Stimulated activated CD8-positive, alpha-beta memory T cell treated with anti-CD3 and anti-CD28 coated beads, Interleukin-4, amount 100 ng/mL, for 4 hours (primary cell): Measurements from ENCODE around the gene CHCT1.
A peak's percentile ranks its signal among the peaks of the same experiment; 100 is the strongest.
"Not testable (repeated sequence)": the region's sequence is repeated elsewhere in the genome, so short reads cannot be mapped to it uniquely, and the experiment has no call there.

Source experiments
- DNase-seq, 2 donors: peaks; one replicate each; pipeline ENCODE4 v3.0.0-alpha.2; 2020; ENCODE audit warnings: low read depth in 2 of 2, low spot score in 1 of 2

CHCT1 gene

GRCh38 chr17:60398227-60398959 is 23.9 kb upstream of the CHCT1 start:
- DNase-seq, result no peak

GRCh38 chr17:60401819-60402218 is 20.5 kb upstream of the CHCT1 start:
- DNase-seq, result no peak

GRCh38 chr17:60403523-60403810 is 18.8 kb upstream of the CHCT1 start:
- no peak for DNase-seq

GRCh38 chr17:60403962-60404361 is 18.3 kb upstream of the CHCT1 start:
- DNase-seq, result no peak

- no peak for DNase-seq
These were observed 15.4 kb upstream of the CHCT1 start for GRCh38 chr17:60406887-60407286.

GRCh38 chr17:60410001-60410400 is 12.3 kb upstream of the CHCT1 start:
- no peak for DNase-seq

- DNase-seq, result no peak
These were observed 9.6 kb upstream of the CHCT1 start for GRCh38 chr17:60412701-60413100.

GRCh38 chr17:60415146-60415545 is 7.1 kb upstream of the CHCT1 start:
- no peak for DNase-seq

- no peak for DNase-seq
These were observed 5.8 kb upstream of the CHCT1 start for GRCh38 chr17:60416368-60416925.

GRCh38 chr17:60419003-60419402 is 3.3 kb upstream of the CHCT1 start:
- not testable (repeated sequence) for DNase-seq

- not testable (repeated sequence) for DNase-seq
These were observed 2.4 kb upstream of the CHCT1 start for GRCh38 chr17:60419875-60420274.

GRCh38 chr17:60421273-60422161 is 772 bp upstream of the CHCT1 start:
- DNase-seq, result peak; percentile 49 to 50

- no peak for DNase-seq
These were observed 1.6 kb downstream of the CHCT1 start for GRCh38 chr17:60423865-60424264.

GRCh38 chr17:60425626-60426025 is 3.3 kb downstream of the CHCT1 start:
- DNase-seq, result no peak

GRCh38 chr17:60426596-60426995 is 4.3 kb downstream of the CHCT1 start:
- DNase-seq, result no peak

GRCh38 chr17:60428491-60428890 is 6.2 kb downstream of the CHCT1 start:
- not testable (repeated sequence) for DNase-seq

- DNase-seq, result not testable (repeated sequence)
These were observed 8.3 kb downstream of the CHCT1 start for GRCh38 chr17:60430561-60430960.

GRCh38 chr17:60433021-60433997 is 11.0 kb downstream of the CHCT1 start:
- DNase-seq, result not testable (repeated sequence)

GRCh38 chr17:60435244-60436167 is 13.2 kb downstream of the CHCT1 start:
- DNase-seq, result peak in 1 of 2 donors; percentile 26

- DNase-seq, result no peak
These were observed 14.4 kb downstream of the CHCT1 start for GRCh38 chr17:60436676-60437075.
